ENCODE results near the gene NR2E1. TPM values are rescaled to one million over a fixed set of nuclear protein-coding genes. Genes with fewer than 3 reads are reported as not detected.

The NR2E1 gene
- total RNA-seq, 2 experiments from 2014 or later, result not detected

Other genes with a start within 250 kb of the NR2E1 start
- 10 to 100 TPM; 90.6 to 95.9 TPM for gene SEC63, start 207.8 kb upstream of the NR2E1 start, total RNA-seq
- 10 to 100 TPM; 14.0 to 16.3 TPM for gene OSTM1, start 91.3 kb upstream of the NR2E1 start, total RNA-seq
- 10 to 100 TPM; 78.6 to 80.4 TPM for gene SNX3, start 95.0 kb downstream of the NR2E1 start, total RNA-seq
- 1 to 10 TPM; 5.3 to 6.3 TPM for gene AFG1L, start 129.0 kb downstream of the NR2E1 start, total RNA-seq